GM10847 (cell line): ENCODE results near the gene SOX10.

Experiments
- POLR2A ChIP-seq: IDR thresholded peaks from 2 replicates; pipeline ENCODE4 v1.6.1; 2011; ENCODE audit not compliant: insufficient read length; ENCODE audit errors: extremely low read depth

Gene SOX10

GRCh38 chr22:38018938-38019827 lies 34.8 kb upstream of the SOX10 start:
- TF ChIP-seq POLR2A, result no peak

- no peak for TF ChIP-seq POLR2A
Measured at GRCh38 chr22:38017939-38018885, 33.9 kb upstream of the SOX10 start.

- no peak for TF ChIP-seq POLR2A
Measured at GRCh38 chr22:38017272-38017920, 33.0 kb upstream of the SOX10 start.

DNA sequence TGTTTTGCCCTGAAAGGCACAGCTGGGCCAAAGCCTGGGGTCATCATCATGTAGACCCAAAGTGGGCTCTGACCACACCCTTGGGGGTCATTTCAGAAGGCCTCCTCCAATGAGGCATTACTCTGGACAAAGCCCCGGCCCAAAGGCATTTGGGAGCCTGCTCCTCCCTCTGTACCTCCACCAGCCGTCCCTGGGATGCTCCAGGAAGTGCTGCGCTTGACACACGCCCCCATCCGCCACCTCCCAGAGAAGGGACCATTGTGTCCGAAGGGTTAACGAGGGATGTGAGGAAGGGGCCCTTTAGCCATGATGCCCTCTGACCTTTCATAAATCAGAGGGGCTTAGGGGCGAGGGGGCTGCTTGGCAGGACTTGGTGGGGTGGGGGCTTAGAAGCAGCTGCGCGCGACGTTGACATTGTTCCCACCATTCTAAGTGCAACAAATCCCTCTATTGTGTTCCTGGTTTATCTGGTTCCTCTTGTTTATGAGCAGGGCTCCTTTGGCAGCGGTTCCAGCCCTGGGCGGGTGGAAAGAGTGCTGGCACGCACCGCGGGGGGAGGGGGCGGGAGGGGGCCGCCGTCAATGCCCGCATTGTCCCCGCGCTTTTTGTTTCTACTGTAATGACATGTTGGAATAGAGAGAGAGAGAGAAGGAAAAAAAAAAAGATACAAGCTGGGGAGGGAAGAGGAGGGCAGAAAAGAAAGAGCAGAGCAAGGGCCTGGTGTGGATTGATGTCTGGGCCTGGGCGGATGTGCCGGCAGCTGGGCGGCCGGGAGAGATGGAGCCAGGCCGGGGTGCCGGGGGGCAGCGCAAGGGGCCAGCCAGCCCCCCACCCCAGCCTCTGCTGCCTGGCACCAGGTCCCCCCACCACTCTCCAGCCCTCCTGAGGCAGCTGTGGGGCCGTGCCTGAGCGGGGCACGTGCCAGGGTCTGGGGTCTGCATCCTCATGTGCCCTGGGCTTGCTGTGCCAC lies 32.1 kb upstream of the SOX10 start:
- TF ChIP-seq POLR2A, result no peak

GRCh38 chr22:38014083-38014482 lies 29.7 kb upstream of the SOX10 start:
- no peak for TF ChIP-seq POLR2A

- no peak for TF ChIP-seq POLR2A
Measured at GRCh38 chr22:38012604-38013072, 28.3 kb upstream of the SOX10 start.

- no peak for TF ChIP-seq POLR2A
Measured at GRCh38 chr22:38009000-38009806, 24.8 kb upstream of the SOX10 start.

- TF ChIP-seq POLR2A, result no peak
Measured at GRCh38 chr22:38007330-38007902, 23.1 kb upstream of the SOX10 start.

GRCh38 chr22:38006906-38007305 lies 22.6 kb upstream of the SOX10 start:
- TF ChIP-seq POLR2A, result no peak

DNA sequence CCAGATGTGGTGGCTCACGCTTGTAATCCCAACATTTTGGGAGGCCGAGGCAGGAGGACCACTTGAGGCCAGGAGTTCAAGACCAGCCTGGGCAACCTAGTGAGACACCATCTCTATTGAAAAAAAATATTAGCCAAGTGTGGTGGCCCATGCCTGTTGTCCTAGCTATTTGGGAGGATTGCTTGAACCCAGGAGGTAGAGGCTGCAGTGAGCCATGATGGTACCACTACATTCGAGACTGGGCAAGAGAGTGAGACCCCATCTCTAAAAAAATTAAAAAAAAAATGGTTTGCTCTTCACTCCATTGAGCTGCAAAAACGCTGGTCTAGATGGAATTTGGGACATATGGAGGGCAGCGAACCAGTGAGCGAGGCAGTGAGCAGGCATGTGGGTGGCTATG lies 21.6 kb upstream of the SOX10 start:
- no peak for TF ChIP-seq POLR2A

GRCh38 chr22:37999640-38000272 lies 15.4 kb upstream of the SOX10 start:
- TF ChIP-seq POLR2A, result no peak

- no peak for TF ChIP-seq POLR2A
Measured at GRCh38 chr22:37999236-37999635, 14.9 kb upstream of the SOX10 start.
